Smooth muscle cell (in vitro differentiated cells): ENCODE results near the gene ZMYM2. TPM values are rescaled to one million over a fixed set of nuclear protein-coding genes. Genes with fewer than 3 reads are reported as not detected.
A peak's percentile ranks its signal among the peaks of the same experiment; 100 is the strongest.

Experiments
- DNase-seq: peaks from one replicate; lab custom pipeline; 2025; ENCODE audit not compliant: unreplicated experiment; lab: John Stamatoyannopoulos, UW
- H2AFZ ChIP-seq: fragments of 200-600 bp; sonication (generic); 2 replicates; pipeline ENCODE4 v1.6.0; 2016; ENCODE audit warnings: antibody characterized with exemption, low read depth, mild to moderate bottlenecking
- H3F3A ChIP-seq: fragments of 200-600 bp; sonication (generic); 2 replicates; pipeline ENCODE4 v1.6.0; 2017; ENCODE audit warnings: antibody characterized with exemption, low read depth
- H3K27ac ChIP-seq: fragments of 200-600 bp; sonication (generic); 2 replicates; pipeline ENCODE4 v1.5.1; 2016; ENCODE audit warnings: low read depth, mild to moderate bottlenecking
- H3K27me3 ChIP-seq: fragments of 200-600 bp; sonication (generic); 2 replicates; pipeline ENCODE4 v1.6.1; 2016; ENCODE audit warnings: low read depth, mild to moderate bottlenecking
- H3K36me3 ChIP-seq: fragments of 200-600 bp; sonication (generic); 2 replicates; pipeline ENCODE4 v1.5.1; 2016; ENCODE audit warnings: low read depth
- H3K4me1 ChIP-seq: fragments of 200-600 bp; sonication (generic); 2 replicates; pipeline ENCODE4 v1.5.1; 2016; ENCODE audit warnings: low read depth
- H3K4me2 ChIP-seq: fragments of 200-600 bp; sonication (generic); 2 replicates; pipeline ENCODE4 v1.6.0; 2016; ENCODE audit warnings: mild to moderate bottlenecking
- H3K4me3 ChIP-seq: fragments of 200-600 bp; sonication (generic); 2 replicates; pipeline ENCODE4 v1.5.1; 2016; ENCODE audit warnings: mild to moderate bottlenecking
- H3K79me2 ChIP-seq: fragments of 200-600 bp; sonication (generic); 2 replicates; pipeline ENCODE4 v1.6.0; 2016; ENCODE audit warnings: low read depth, mild to moderate bottlenecking
- H3K9ac ChIP-seq: fragments of 200-600 bp; sonication (generic); 2 replicates; pipeline ENCODE4 v1.6.0; 2016; ENCODE audit warnings: low read depth
- H3K9me3 ChIP-seq: fragments of 200-600 bp; sonication (generic); replicated peaks from 2 replicates; pipeline ENCODE4 v1.5.1; 2016; ENCODE audit warnings: low read depth
- H4K20me1 ChIP-seq: fragments of 200-600 bp; sonication (generic); 2 replicates; pipeline ENCODE4 v1.6.0; 2016; ENCODE audit warnings: low read depth
- WGBS: methylation state at CpG from one replicate; pipeline ENCODE4 v1.1.7; 2016; ENCODE audit warnings: low lambda C conversion rate; 5-methylcytosine and 5-hydroxymethylcytosine counted together
- polyA plus RNA-seq: library from polyadenylated mRNA; unstranded; fragments of >200 nt; fragmentation: Nextera tagmentation; extraction: Ambion mirVana; gene quantifications from 2 replicates; pipeline ENCODE4 v1.2.1, GENCODE V29; 2016
- total RNA-seq: library from RNA; depleted of rRNA; stranded (reverse); fragments of >200 nt; gene quantifications from 2 replicates; pipeline ENCODE4 v1.2.3, GENCODE V29; 2014
- TF ChIP-seq, protein P1 (sequence below): fragments of 200-600 bp; sonication (generic); IDR thresholded peaks from 2 replicates; pipeline ENCODE4 v1.5.1; 2017; ENCODE audit warnings: borderline replicate concordance, mild to moderate bottlenecking, antibody characterized with exemption; ENCODE audit not compliant: insufficient read depth, poor library complexity, severe bottlenecking

The ZMYM2 gene
- total and polyA plus RNA-seq, 2 experiments from 2014 or later, result 29.9 to 107 TPM

DNA sequence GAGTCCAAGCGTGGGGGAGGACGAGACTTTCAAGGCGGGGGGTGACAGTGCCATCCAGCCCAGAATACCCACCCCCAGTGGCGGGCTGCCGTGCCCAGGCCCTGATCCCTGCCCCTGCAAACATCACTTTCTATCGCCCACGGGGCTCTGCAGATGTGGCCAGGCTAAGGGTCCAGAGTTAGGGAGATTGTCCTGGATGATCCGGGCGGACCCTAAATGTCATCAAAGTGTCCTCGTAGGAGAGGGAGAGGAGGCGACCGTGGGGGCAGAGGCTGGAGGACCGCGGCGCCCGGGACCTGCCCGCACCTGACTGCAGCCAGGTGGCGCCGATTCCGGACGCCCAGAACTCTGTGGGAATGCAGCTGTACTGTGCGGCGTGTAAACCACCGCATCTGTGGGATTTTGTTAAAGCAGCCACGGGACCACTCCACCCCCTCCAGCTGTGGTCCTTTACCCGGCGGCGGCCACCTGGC lies 170.0 kb downstream of the ZMYM2 start:
- Histone ChIP-seq H3K27ac (peak overlapping the region; percentile 55), H3K9me3 (no peaks in the 10 kb centered on the region), H3K27me3 (peaks cover 18% of the 10 kb centered on the region), H4K20me1 (no peaks in the 10 kb centered on the region), H3K4me2 (peak overlapping the region; percentile 86), H3K4me3 (peak overlapping the region; percentile 55), H3K36me3 (no peaks in the 10 kb centered on the region), H2AFZ (peak overlapping the region; percentile 84), H3K4me1 (peaks cover 6% of the 10 kb centered on the region), H3F3A (peaks cover 5% of the 10 kb centered on the region), H3K9ac (peak overlapping the region; percentile 68), H3K79me2 (no peaks in the 10 kb centered on the region)
- DNase-seq, result no peak
- TF ChIP-seq, protein P1, sequence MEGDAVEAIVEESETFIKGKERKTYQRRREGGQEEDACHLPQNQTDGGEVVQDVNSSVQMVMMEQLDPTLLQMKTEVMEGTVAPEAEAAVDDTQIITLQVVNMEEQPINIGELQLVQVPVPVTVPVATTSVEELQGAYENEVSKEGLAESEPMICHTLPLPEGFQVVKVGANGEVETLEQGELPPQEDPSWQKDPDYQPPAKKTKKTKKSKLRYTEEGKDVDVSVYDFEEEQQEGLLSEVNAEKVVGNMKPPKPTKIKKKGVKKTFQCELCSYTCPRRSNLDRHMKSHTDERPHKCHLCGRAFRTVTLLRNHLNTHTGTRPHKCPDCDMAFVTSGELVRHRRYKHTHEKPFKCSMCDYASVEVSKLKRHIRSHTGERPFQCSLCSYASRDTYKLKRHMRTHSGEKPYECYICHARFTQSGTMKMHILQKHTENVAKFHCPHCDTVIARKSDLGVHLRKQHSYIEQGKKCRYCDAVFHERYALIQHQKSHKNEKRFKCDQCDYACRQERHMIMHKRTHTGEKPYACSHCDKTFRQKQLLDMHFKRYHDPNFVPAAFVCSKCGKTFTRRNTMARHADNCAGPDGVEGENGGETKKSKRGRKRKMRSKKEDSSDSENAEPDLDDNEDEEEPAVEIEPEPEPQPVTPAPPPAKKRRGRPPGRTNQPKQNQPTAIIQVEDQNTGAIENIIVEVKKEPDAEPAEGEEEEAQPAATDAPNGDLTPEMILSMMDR, result peak; percentile 25
- WGBS, result 3% methylated on average over 28 of the region's 28 CpGs

GRCh38 chr13:20129076-20129475 lies 170.5 kb downstream of the ZMYM2 start:
- DNase-seq, result no peak
- Histone ChIP-seq H3K9ac (no peak overlapping the region), H3K4me1 (peaks cover 6% of the 10 kb centered on the region), H3K79me2 (no peaks in the 10 kb centered on the region), H3K27me3 (peaks cover 18% of the 10 kb centered on the region), H3K36me3 (no peaks in the 10 kb centered on the region), H4K20me1 (no peaks in the 10 kb centered on the region), H3K4me3 (peak overlapping the region; percentile 55), H3K27ac (no peak overlapping the region), H3K9me3 (no peaks in the 10 kb centered on the region), H3F3A (peaks cover 5% of the 10 kb centered on the region), H3K4me2 (peak overlapping the region; percentile 86), H2AFZ (no peak overlapping the region)
- 76% methylated on average over 18 of the region's 18 CpGs for WGBS
- TF ChIP-seq, protein P1, result no peak

- 78% methylated on average over 2 of the region's 2 CpGs for WGBS
- H3K27ac ChIP-seq, result no peak overlapping the region
These were observed 171.5 kb downstream of the ZMYM2 start for GRCh38 chr13:20130012-20130411.

More at GRCh38 chr13:20130012-20130411, 171.5 kb downstream of the ZMYM2 start:
- no peak for DNase-seq
- Histone ChIP-seq H3K4me3 (no peak overlapping the region), H4K20me1 (no peaks in the 10 kb centered on the region), H2AFZ (no peak overlapping the region), H3K9ac (no peak overlapping the region), H3K79me2 (no peaks in the 10 kb centered on the region), H3F3A (peaks cover 5% of the 10 kb centered on the region), H3K4me1 (peaks cover 6% of the 10 kb centered on the region), H3K9me3 (no peaks in the 10 kb centered on the region), H3K36me3 (no peaks in the 10 kb centered on the region), H3K4me2 (no peak overlapping the region), H3K27me3 (peaks cover 18% of the 10 kb centered on the region)
- TF ChIP-seq, protein P1, result no peak
